Activated B cell treated with CpG ODN at 0.5 μM for 24 hours (primary cell): ENCODE measurements around the gene BAK1. TPM values are rescaled to one million over a fixed set of nuclear protein-coding genes. Genes with fewer than 3 reads are reported as not detected.
"Not testable (repeated sequence)": the region's sequence is repeated elsewhere in the genome, so short reads cannot be mapped to it uniquely, and the experiment has no call there.

Experiments used
- ATAC-seq: fragments of 200-7000 bp; cut with Tn5 transposase; one replicate; pipeline ENCODE4 v1.10.0; 2021; ENCODE audit warnings: low read depth, mild to moderate bottlenecking, moderate library complexity
- CTCF ChIA-PET: fragments of 350-600 bp; sonication (Branson Sonifier 250); formaldehyde crosslinking; loops from one replicate; lab custom pipeline; 2021; ENCODE audit warnings: antibody characterized with exemption; lab: Charles Lee
- POLR2A ChIA-PET: fragments of 350-600 bp; sonication (Branson Sonifier 250); formaldehyde crosslinking; loops from one replicate; lab custom pipeline; 2021; ENCODE audit warnings: antibody characterized with exemption; lab: Charles Lee
- DNase-seq: peaks from one replicate; pipeline ENCODE4 v3.0.0; 2022
- H3K27ac Mint-ChIP-seq: one replicate; pipeline ENCODE4 v1.8.0; 2020; ENCODE audit warnings: mixed read lengths
- H3K27me3 Mint-ChIP-seq: one replicate; pipeline ENCODE4 v1.8.0; 2021; ENCODE audit warnings: mixed read lengths
- H3K36me3 Mint-ChIP-seq: one replicate; pipeline ENCODE4 v1.8.0; 2021; ENCODE audit warnings: low read depth, mixed read lengths
- H3K4me1 Mint-ChIP-seq: one replicate; pipeline ENCODE4 v1.8.0; 2021; ENCODE audit warnings: mixed read lengths
- H3K4me3 Mint-ChIP-seq: one replicate; pipeline ENCODE4 v1.8.0; 2020; ENCODE audit warnings: mild to moderate bottlenecking, mixed read lengths
- H3K9me3 Mint-ChIP-seq: one replicate; pipeline ENCODE4 v1.8.0; 2020; ENCODE audit warnings: mixed read lengths
- CTCF ChIP-seq: fragments of 200-600 bp; IDR thresholded peaks from one replicate; pipeline ENCODE4 v1.8.0; 2022; ENCODE audit warnings: antibody characterized with exemption, mild to moderate bottlenecking
- intact Hi-C: fragments of 100-400 bp; cut with micrococcal nuclease; formaldehyde crosslinking; loops from one replicate; pipeline ENCODE4 v1.15.1; 2024
- total RNA-seq: library from RNA; stranded (reverse); gene quantifications from 2 replicates; pipeline ENCODE4 v1.2.3, GENCODE V29; 2022

BAK1 gene
- total RNA-seq, 1 donor from 2014 or later = 29.5 TPM

GRCh38 chr6:33546766-33547165 lies 33.3 kb downstream of the BAK1 start:
- intact Hi-C loops = no loop called here

GRCh38 chr6:33545292-33545691 lies 34.8 kb downstream of the BAK1 start:
- H3K9me3 Mint-ChIP-seq, H3K36me3 Mint-ChIP-seq, H3K4me1 Mint-ChIP-seq, H3K4me3 Mint-ChIP-seq, ATAC-seq, DNase-seq, intact Hi-C loops, CTCF ChIA-PET, H3K27me3 Mint-ChIP-seq, H3K27ac Mint-ChIP-seq, POLR2A ChIA-PET: not testable (repeated sequence)

More at GRCh38 chr6:33546766-33547165, 33.3 kb downstream of the BAK1 start:
- ATAC-seq (no peak), DNase-seq (no peak)
- Mint-ChIP-seq H3K4me1 (peaks cover 8% of the 10 kb centered on the region), H3K27me3 (peaks cover 6% of the 10 kb centered on the region), H3K27ac (no peak overlapping the region), H3K9me3 (no peaks in the 10 kb centered on the region), H3K4me3 (no peak overlapping the region), H3K36me3 (no peaks in the 10 kb centered on the region)
- TF ChIP-seq CTCF = no peak
- ChIA-PET POLR2A (interaction anchor here (0.6 to 1.3 kb wide), 2 partner anchors 9 to 24 kb away, joined by 3 to 4 read pairs; no protein-coding TSS in a partner anchor), CTCF (no interaction called here)

- H3K9me3 Mint-ChIP-seq = no peaks in the 10 kb centered on the region
- intact Hi-C loops = no loop called here
- no peak for DNase-seq
- H3K36me3 Mint-ChIP-seq = no peaks in the 10 kb centered on the region
- no peak overlapping the region for H3K4me3 Mint-ChIP-seq
- peaks cover 3% of the 10 kb centered on the region for H3K27me3 Mint-ChIP-seq
- no peak overlapping the region for H3K27ac Mint-ChIP-seq
- no peak for TF ChIP-seq CTCF
- peaks cover 4% of the 10 kb centered on the region for H3K4me1 Mint-ChIP-seq
- ATAC-seq = no peak
- ChIA-PET POLR2A (no interaction called here), CTCF (no interaction called here)
Observed at GRCh38 chr6:33543116-33543515, 37.0 kb downstream of the BAK1 start.

GRCh38 chr6:33540768-33541167 lies 39.3 kb downstream of the BAK1 start:
- intact Hi-C loops = no loop called here
- Mint-ChIP-seq H3K36me3 (no peaks in the 10 kb centered on the region), H3K4me1 (no peaks in the 10 kb centered on the region), H3K27ac (no peak overlapping the region), H3K9me3 (no peaks in the 10 kb centered on the region), H3K27me3 (no peaks in the 10 kb centered on the region), H3K4me3 (no peak overlapping the region)
- TF ChIP-seq CTCF = no peak
- CTCF ChIA-PET = no interaction called here
- no peak for DNase-seq
- POLR2A ChIA-PET = no interaction called here
- ATAC-seq = no peak

- no peak for TF ChIP-seq CTCF
- no peaks in the 10 kb centered on the region for H3K27me3 Mint-ChIP-seq
- CTCF ChIA-PET = no interaction called here
- H3K4me1 Mint-ChIP-seq = no peaks in the 10 kb centered on the region
- intact Hi-C loops = no loop called here
- no peaks in the 10 kb centered on the region for H3K9me3 Mint-ChIP-seq
- POLR2A ChIA-PET = no interaction called here
- ATAC-seq (no peak), DNase-seq (no peak)
- H3K36me3 Mint-ChIP-seq = no peaks in the 10 kb centered on the region
- no peak overlapping the region for H3K27ac Mint-ChIP-seq
- H3K4me3 Mint-ChIP-seq = no peak overlapping the region
Observed at GRCh38 chr6:33534702-33535101, 45.4 kb downstream of the BAK1 start.

GRCh38 chr6:33533163-33533869 lies 46.8 kb downstream of the BAK1 start:
- H3K27ac Mint-ChIP-seq, H3K4me3 Mint-ChIP-seq, H3K4me1 Mint-ChIP-seq, H3K36me3 Mint-ChIP-seq, H3K27me3 Mint-ChIP-seq, CTCF ChIA-PET, H3K9me3 Mint-ChIP-seq, ATAC-seq, intact Hi-C loops, DNase-seq, POLR2A ChIA-PET: not testable (repeated sequence)

GRCh38 chr6:33532431-33532830 lies 47.6 kb downstream of the BAK1 start:
- H3K4me3 Mint-ChIP-seq, H3K9me3 Mint-ChIP-seq, intact Hi-C loops, H3K27me3 Mint-ChIP-seq, DNase-seq, ATAC-seq, CTCF ChIA-PET, POLR2A ChIA-PET, H3K36me3 Mint-ChIP-seq, H3K27ac Mint-ChIP-seq, H3K4me1 Mint-ChIP-seq: not testable (repeated sequence)

GRCh38 chr6:33530617-33531016 lies 49.5 kb downstream of the BAK1 start:
- H3K4me3 Mint-ChIP-seq, ATAC-seq, DNase-seq, CTCF ChIA-PET, H3K27ac Mint-ChIP-seq, POLR2A ChIA-PET, H3K4me1 Mint-ChIP-seq, H3K9me3 Mint-ChIP-seq, H3K27me3 Mint-ChIP-seq, intact Hi-C loops, H3K36me3 Mint-ChIP-seq: not testable (repeated sequence)
